HCT116 (cell line): ENCODE measurements around the gene HLA-DOA. TPM values are rescaled to one million over a fixed set of nuclear protein-coding genes. Genes with fewer than 3 reads are reported as not detected.

ENCODE experiments used
- ATAC-seq: fragments of 200-7000 bp; cut with Tn5 transposase; 2 replicates; pipeline ENCODE4 v1.9.1; 2020; ENCODE audit warnings: mild to moderate bottlenecking, moderate library complexity
- BruUV-seq: library from RNA; stranded (reverse); fragments of 400-500 nt; replicated peaks from 2 replicates; lab custom pipeline; 2021; lab: Mats Ljungman, UMichigan
- CTCF ChIA-PET: fragments of 300-600 bp; sonication (Branson Sonifier 250); formaldehyde crosslinking; loops from one replicate; lab custom pipeline; 2021; ENCODE audit warnings: antibody characterized with exemption; lab: Charles Lee
- POLR2A ChIA-PET: fragments of 300-600, 350-600 bp; sonication (Branson Sonifier 250); formaldehyde crosslinking; loops from one replicate; lab custom pipeline; 2021; ENCODE audit warnings: antibody characterized with exemption; lab: Charles Lee
- RAD21 ChIA-PET, 2 experiments: fragments of 300-600 bp; sonication (Branson Sonifier 250); formaldehyde crosslinking; loops; one replicate each; lab custom pipeline; 2023; ENCODE audit warnings: low total read pairs in 2 of 2; ENCODE audit not compliant: uncharacterized antibody in 2 of 2, unreplicated experiment in 2 of 2, low non-redundant PET in 1 of 2; lab: Charles Lee
- DNase-seq: peaks from one replicate; pipeline ENCODE4 v3.0.0-alpha.2; 2010; ENCODE audit warnings: low read depth, low spot score
- H2AFZ ChIP-seq: fragments of 200-600 bp; shearing (Covaris generic), sonication (generic); 2 replicates; pipeline ENCODE4 v1.6.1; 2017; ENCODE audit warnings: low read depth, mixed run types, mixed read lengths, antibody characterized with exemption, low read length; ENCODE audit not compliant: poor library complexity, severe bottlenecking
- H3K27ac ChIP-seq: 2 replicates; pipeline ENCODE4 v1.5.1; 2012; ENCODE audit warnings: low read depth, low read length
- H3K27me3 ChIP-seq: fragments of 200-600 bp; sonication (generic); 2 replicates; pipeline ENCODE4 v1.6.1; 2016; ENCODE audit warnings: mixed run types, low read length, mixed read lengths; ENCODE audit not compliant: insufficient read depth
- H3K36me3 ChIP-seq, 2 experiments: fragments of 200-500 bp in 1 of 2; fragments of 200-600 bp in 1 of 2; sonication (Bioruptor generic) in 1 of 2; sonication (generic) in 1 of 2; 2 replicates each; pipeline versions ENCODE4 v1.5.1 to v1.6.1; 2014 to 2016; ENCODE audit warnings: low read length in 2 of 2, inconsistent platforms in 1 of 2, mixed read lengths in 1 of 2, mixed run types in 1 of 2; ENCODE audit not compliant: insufficient read depth in 2 of 2, control insufficient read depth in 1 of 2
- H3K4me1 ChIP-seq, 2 experiments: fragments of 200-600 bp in 1 of 2; sonication (generic) in 1 of 2; 2 replicates each; pipeline versions ENCODE4 v1.5.1 to v1.6.1; 2012 to 2017; ENCODE audit warnings: low read length in 2 of 2, inconsistent platforms in 1 of 2, mild to moderate bottlenecking in 1 of 2, mixed read lengths in 1 of 2, mixed run types in 1 of 2, moderate library complexity in 1 of 2; ENCODE audit not compliant: insufficient read depth in 2 of 2, control insufficient read depth in 1 of 2
- H3K4me2 ChIP-seq: fragments of 200-600 bp; sonication (generic); 2 replicates; pipeline ENCODE4 v1.6.1; 2017; ENCODE audit warnings: mixed run types, low read length, mixed read lengths
- H3K4me3 ChIP-seq, 2 experiments: fragments of 200-600 bp in 1 of 2; sonication (generic) in 1 of 2; replicated peaks in 1 of 2; 2 replicates each; pipeline ENCODE4 v1.5.1; 2011 to 2016; ENCODE audit warnings: low read length in 2 of 2, control low read depth in 1 of 2, low read depth in 1 of 2, mild to moderate bottlenecking in 1 of 2, mixed read lengths in 1 of 2, mixed run types in 1 of 2
- H3K79me2 ChIP-seq: fragments of 200-600 bp; sonication (generic); 2 replicates; pipeline ENCODE4 v1.6.1; 2017; ENCODE audit warnings: mild to moderate bottlenecking, mixed run types, low read length, moderate library complexity, mixed read lengths; ENCODE audit not compliant: insufficient read depth
- H3K9ac ChIP-seq: fragments of 200-600 bp; sonication (generic); 2 replicates; pipeline ENCODE4 v1.6.1; 2016; ENCODE audit warnings: low read length, mixed read lengths
- H3K9me2 ChIP-seq: fragments of 200-600 bp; sonication (generic), shearing (Covaris generic); 2 replicates; pipeline ENCODE4 v1.6.1; 2017; ENCODE audit warnings: mixed run types, mild to moderate bottlenecking, moderate library complexity; ENCODE audit not compliant: insufficient read depth
- H3K9me3 ChIP-seq, 2 experiments: fragments of 200-500 bp in 1 of 2; fragments of 200-600 bp in 1 of 2; sonication (Bioruptor generic) in 1 of 2; sonication (generic) in 1 of 2; 2 replicates each; pipeline ENCODE4 v1.6.1; 2014 to 2017; ENCODE audit warnings: low read length in 2 of 2, mixed read lengths in 2 of 2, inconsistent platforms in 1 of 2, low read depth in 1 of 2, mild to moderate bottlenecking in 1 of 2, mixed run types in 1 of 2, moderate library complexity in 1 of 2; ENCODE audit not compliant: control insufficient read depth in 1 of 2, insufficient read depth in 1 of 2
- H4K20me1 ChIP-seq: fragments of 200-600 bp; sonication (generic), shearing (Covaris generic); 2 replicates; pipeline ENCODE4 v1.6.1; 2017; ENCODE audit warnings: mixed run types, mild to moderate bottlenecking, moderate library complexity; ENCODE audit not compliant: insufficient read depth
- CEBPB ChIP-seq: IDR thresholded peaks from 2 replicates; pipeline ENCODE4 v1.6.1; 2012; ENCODE audit warnings: low read depth
- EGR1 ChIP-seq: IDR thresholded peaks from 2 replicates; pipeline ENCODE4 v1.6.1; 2012; ENCODE audit warnings: low read depth
- EZH2 ChIP-seq: fragments of 200-600 bp; sonication (generic); IDR thresholded peaks from 2 replicates; pipeline ENCODE4 v1.6.1; 2017; ENCODE audit warnings: antibody characterized with exemption, mixed run types
- EZH2phosphoT487 ChIP-seq: fragments of 200-600 bp; IDR thresholded peaks from 2 replicates; pipeline ENCODE4 v1.6.1; 2018; ENCODE audit warnings: antibody characterized with exemption, borderline replicate concordance
- POLR2AphosphoS5 ChIP-seq: IDR thresholded peaks from 2 replicates; pipeline ENCODE4 v1.6.1; 2011; ENCODE audit warnings: mild to moderate bottlenecking, low read depth, low read length, moderate library complexity
- SIN3A ChIP-seq: IDR thresholded peaks from 2 replicates; pipeline ENCODE4 v1.6.1; 2012; ENCODE audit warnings: low read depth
- SRF ChIP-seq: IDR thresholded peaks from 2 replicates; pipeline ENCODE4 v1.6.1; 2012; ENCODE audit warnings: low read depth
- TCF7L2 ChIP-seq: IDR thresholded peaks from 2 replicates; pipeline ENCODE4 v1.7.0; 2011; ENCODE audit warnings: borderline replicate concordance, inconsistent platforms; ENCODE audit not compliant: insufficient read depth, insufficient read length; ENCODE audit errors: extremely low read depth
- ZFX ChIP-seq: fragments of 450-650 bp; IDR thresholded peaks from 2 replicates; pipeline ENCODE4 v1.6.1; 2017
- intact Hi-C: fragments of 100-400 bp; cut with micrococcal nuclease; formaldehyde crosslinking; loops from 2 replicates; pipeline ENCODE4 v1.10.0; 2022
- total RNA-seq: library from RNA; stranded (reverse); gene quantifications from one replicate; pipeline ENCODE4 v1.2.1, GENCODE V29; 2021; ENCODE audit not compliant: unreplicated experiment
- TF ChIP-seq, protein P1 (sequence below): IDR thresholded peaks from 2 replicates; pipeline ENCODE4 v1.6.1; 2012
- TF ChIP-seq, protein P2 (sequence below): IDR thresholded peaks from 2 replicates; pipeline ENCODE4 v1.6.1; 2012; ENCODE audit warnings: low read depth
- TF ChIP-seq, protein P3 (sequence below): IDR thresholded peaks from 2 replicates; pipeline ENCODE4 v1.6.1; 2011; ENCODE audit warnings: mild to moderate bottlenecking, low read length, moderate library complexity; ENCODE audit not compliant: insufficient replicate concordance; ENCODE audit errors: extremely low read depth

HLA-DOA gene
- total RNA-seq, 1 experiment from 2014 or later: 0.39 TPM

DNA sequence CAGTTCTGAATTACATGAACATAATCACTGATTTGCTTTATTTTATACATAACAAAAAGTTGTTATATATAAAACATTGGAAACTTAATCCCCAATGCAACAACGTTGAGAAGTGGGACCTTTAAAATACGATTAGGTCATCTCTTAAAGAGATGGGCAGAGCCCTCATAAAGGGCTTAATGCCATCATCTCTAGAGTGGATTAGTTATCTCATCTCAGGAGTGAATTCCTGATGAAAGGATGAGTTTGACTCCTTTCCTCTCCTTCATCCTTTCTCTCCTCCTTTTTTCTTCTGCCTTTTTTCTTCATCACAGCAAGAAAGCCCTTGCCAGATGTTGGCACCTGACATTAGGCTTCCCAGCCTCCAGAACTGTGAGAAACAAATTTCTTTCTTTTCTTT lies 13.9 kb downstream of the HLA-DOA start:
- no peak for TF ChIP-seq SIN3A
- intact Hi-C loops: no loop called here
- ATAC-seq (no peak), DNase-seq (no peak)
- 0 out of 4 replicates have a peak, but pooled peaks cover 0 to 3% of the 10 kb centered on the region in 2 experiments for H3K4me1 ChIP-seq
- no peaks in the 10 kb centered on the region for H3K79me2 ChIP-seq
- no TSS peak for BruUV-seq
- ChIA-PET RAD21 (no interaction called here), POLR2A (interaction anchor here (0.7 kb wide), 1 partner anchor 28 kb away, joined by 4 read pairs; no protein-coding TSS in a partner anchor), CTCF (no interaction called here)
- H3K9me3 ChIP-seq: no peaks in the 10 kb centered on the region
- H3K27me3 ChIP-seq: no peaks in the 10 kb centered on the region
- no peaks in the 10 kb centered on the region for H3K9me2 ChIP-seq
- no peak overlapping the region for H3K4me3 ChIP-seq
- H3K9ac ChIP-seq: no peak overlapping the region
- no peak overlapping the region for H3K4me2 ChIP-seq
- H4K20me1 ChIP-seq: no peaks in the 10 kb centered on the region
- H3K36me3 ChIP-seq: no peaks in the 10 kb centered on the region
- no peak overlapping the region for H2AFZ ChIP-seq
- H3K27ac ChIP-seq: no peak overlapping the region

DNA sequence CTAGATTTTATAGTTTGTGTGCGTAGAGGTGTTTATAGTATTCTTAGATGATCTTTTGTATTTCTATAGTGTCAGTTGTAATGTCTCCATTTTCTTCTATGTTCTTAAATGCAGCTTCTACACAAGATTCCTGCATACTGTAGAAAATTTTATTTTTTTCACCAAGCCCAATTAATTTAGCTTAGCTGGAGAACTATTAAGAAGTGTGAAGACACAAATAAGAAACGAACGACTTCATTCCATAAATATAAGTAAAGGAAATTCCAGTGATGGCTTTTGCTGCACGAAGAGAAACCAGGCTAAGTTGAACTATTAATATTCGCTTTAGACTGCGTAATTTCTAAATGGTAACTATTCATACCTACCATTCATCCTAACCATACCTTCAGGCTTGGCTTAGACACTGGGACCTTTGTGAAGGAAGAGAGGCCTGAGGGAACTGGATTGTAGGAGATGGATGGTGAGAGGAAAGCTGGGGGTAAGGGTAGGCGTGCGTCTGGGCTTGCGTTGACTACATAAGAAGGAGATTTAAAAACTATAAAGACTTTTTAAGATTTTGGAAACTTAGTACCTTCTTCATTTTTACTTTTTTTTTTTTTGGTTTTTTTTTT lies 15.9 kb downstream of the HLA-DOA start:
- no peak overlapping the region for H2AFZ ChIP-seq
- H3K4me3 ChIP-seq: no peak overlapping the region
- DNase-seq (no peak), ATAC-seq (no peak)
- no peak overlapping the region for H3K9ac ChIP-seq
- POLR2A ChIA-PET: interaction anchor here (1.2 kb wide), 2 partner anchors 9 to 22 kb away, joined by 3 to 4 read pairs; no protein-coding TSS in a partner anchor
- intact Hi-C loops: no loop called here
- no peaks in the 10 kb centered on the region for H3K4me1 ChIP-seq
- H3K36me3 ChIP-seq: no peaks in the 10 kb centered on the region
- CTCF ChIA-PET: no interaction called here
- no peaks in the 10 kb centered on the region for H3K9me3 ChIP-seq
- no peak for TF ChIP-seq EZH2
- no peak for TF ChIP-seq EGR1
- TF ChIP-seq CEBPB: no peak
- no peak for TF ChIP-seq ZFX
- no peak for TF ChIP-seq EZH2phosphoT487
- no peak for TF ChIP-seq POLR2AphosphoS5
- TF ChIP-seq, protein P1, sequence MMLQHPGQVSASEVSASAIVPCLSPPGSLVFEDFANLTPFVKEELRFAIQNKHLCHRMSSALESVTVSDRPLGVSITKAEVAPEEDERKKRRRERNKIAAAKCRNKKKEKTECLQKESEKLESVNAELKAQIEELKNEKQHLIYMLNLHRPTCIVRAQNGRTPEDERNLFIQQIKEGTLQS: no peak
- TF ChIP-seq, protein P2, sequence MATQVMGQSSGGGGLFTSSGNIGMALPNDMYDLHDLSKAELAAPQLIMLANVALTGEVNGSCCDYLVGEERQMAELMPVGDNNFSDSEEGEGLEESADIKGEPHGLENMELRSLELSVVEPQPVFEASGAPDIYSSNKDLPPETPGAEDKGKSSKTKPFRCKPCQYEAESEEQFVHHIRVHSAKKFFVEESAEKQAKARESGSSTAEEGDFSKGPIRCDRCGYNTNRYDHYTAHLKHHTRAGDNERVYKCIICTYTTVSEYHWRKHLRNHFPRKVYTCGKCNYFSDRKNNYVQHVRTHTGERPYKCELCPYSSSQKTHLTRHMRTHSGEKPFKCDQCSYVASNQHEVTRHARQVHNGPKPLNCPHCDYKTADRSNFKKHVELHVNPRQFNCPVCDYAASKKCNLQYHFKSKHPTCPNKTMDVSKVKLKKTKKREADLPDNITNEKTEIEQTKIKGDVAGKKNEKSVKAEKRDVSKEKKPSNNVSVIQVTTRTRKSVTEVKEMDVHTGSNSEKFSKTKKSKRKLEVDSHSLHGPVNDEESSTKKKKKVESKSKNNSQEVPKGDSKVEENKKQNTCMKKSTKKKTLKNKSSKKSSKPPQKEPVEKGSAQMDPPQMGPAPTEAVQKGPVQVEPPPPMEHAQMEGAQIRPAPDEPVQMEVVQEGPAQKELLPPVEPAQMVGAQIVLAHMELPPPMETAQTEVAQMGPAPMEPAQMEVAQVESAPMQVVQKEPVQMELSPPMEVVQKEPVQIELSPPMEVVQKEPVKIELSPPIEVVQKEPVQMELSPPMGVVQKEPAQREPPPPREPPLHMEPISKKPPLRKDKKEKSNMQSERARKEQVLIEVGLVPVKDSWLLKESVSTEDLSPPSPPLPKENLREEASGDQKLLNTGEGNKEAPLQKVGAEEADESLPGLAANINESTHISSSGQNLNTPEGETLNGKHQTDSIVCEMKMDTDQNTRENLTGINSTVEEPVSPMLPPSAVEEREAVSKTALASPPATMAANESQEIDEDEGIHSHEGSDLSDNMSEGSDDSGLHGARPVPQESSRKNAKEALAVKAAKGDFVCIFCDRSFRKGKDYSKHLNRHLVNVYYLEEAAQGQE: no peak
- TF ChIP-seq TCF7L2: no peak
- TF ChIP-seq, protein P3, sequence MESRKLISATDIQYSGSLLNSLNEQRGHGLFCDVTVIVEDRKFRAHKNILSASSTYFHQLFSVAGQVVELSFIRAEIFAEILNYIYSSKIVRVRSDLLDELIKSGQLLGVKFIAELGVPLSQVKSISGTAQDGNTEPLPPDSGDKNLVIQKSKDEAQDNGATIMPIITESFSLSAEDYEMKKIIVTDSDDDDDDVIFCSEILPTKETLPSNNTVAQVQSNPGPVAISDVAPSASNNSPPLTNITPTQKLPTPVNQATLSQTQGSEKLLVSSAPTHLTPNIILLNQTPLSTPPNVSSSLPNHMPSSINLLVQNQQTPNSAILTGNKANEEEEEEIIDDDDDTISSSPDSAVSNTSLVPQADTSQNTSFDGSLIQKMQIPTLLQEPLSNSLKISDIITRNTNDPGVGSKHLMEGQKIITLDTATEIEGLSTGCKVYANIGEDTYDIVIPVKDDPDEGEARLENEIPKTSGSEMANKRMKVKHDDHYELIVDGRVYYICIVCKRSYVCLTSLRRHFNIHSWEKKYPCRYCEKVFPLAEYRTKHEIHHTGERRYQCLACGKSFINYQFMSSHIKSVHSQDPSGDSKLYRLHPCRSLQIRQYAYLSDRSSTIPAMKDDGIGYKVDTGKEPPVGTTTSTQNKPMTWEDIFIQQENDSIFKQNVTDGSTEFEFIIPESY: no peak
- no peak for TF ChIP-seq SRF
- RAD21 ChIA-PET: no interaction called here
- H4K20me1 ChIP-seq: no peaks in the 10 kb centered on the region
- no peak overlapping the region for H3K27ac ChIP-seq
- BruUV-seq: no TSS peak
- no peaks in the 10 kb centered on the region for H3K27me3 ChIP-seq
- H3K79me2 ChIP-seq: no peaks in the 10 kb centered on the region
- H3K4me2 ChIP-seq: no peak overlapping the region
- no peaks in the 10 kb centered on the region for H3K9me2 ChIP-seq
